CD1c-positive myeloid dendritic cell (primary cell): ENCODE results near the gene PAPPA.

ENCODE experiments used
- DNase-seq: peaks from one replicate; pipeline ENCODE4 v3.0.0-alpha.2; 2016; ENCODE audit errors: extremely low spot score

Gene PAPPA

GRCh38 chr9:116345393-116345792, 191.8 kb downstream of the PAPPA start:
- DNase-seq, result no peak

- DNase-seq, result no peak
Measured at GRCh38 chr9:116345817-116346216, 192.2 kb downstream of the PAPPA start.

- no peak for DNase-seq
Measured at GRCh38 chr9:116349684-116350083, 196.1 kb downstream of the PAPPA start.

DNA sequence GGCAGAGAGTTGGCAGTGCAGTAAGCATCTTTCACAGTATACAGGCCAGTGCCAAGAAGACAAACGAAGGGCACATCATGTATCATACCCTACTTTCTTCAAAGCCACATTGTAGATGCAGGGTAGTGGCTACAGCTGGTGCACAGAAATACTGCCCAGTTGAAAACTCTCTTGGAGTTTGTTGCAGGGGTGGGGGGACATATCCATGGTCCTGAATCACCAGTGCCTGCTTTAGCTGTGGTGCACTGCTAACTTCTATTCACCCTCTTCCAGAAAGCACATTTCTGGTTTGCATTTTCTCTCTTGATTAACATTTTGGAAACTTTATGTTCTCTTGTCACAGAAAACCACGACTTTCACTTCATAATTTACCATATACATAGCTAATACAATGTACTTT, 196.6 kb downstream of the PAPPA start:
- DNase-seq, result no peak

DNA sequence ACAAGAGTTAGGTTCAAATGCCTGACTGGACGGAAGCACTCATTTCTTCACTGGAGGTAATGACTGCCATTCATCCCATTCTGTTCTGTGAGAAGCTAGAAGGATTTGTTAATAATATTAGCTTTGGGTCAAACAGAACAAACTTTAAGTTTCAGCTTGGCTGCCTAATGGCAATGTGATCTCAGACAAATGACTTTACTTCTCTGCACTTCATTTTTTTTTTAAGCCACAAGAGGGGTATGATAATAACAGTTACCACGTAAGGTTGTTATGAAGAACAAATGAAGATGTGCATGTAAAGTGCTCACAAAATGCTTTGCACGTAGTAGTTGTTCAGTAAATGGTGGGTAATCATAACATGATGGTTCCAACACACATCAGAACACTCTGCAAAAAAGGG, 199.4 kb downstream of the PAPPA start:
- no peak for DNase-seq

- no peak for DNase-seq
Measured at GRCh38 chr9:116355153-116355921, 201.7 kb downstream of the PAPPA start.

DNA sequence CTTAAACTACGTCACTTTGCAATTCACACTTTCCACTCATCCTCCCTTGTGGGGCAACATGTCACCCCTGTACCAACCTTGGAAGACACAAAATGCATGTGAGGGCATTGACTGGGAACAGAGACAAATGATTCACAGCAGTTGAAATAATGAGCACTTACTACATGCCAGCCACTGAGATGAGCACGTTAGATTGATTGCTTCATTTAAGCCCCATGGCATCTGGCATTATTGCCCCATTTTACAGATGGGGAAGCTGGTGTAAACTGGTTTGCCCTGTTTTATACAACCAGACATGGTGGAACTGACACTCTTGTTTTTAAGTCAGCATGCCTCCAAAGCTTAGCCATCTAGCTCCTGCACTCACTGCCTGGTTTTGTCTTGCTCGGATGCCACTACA, 204.7 kb downstream of the PAPPA start:
- DNase-seq, result no peak

DNA sequence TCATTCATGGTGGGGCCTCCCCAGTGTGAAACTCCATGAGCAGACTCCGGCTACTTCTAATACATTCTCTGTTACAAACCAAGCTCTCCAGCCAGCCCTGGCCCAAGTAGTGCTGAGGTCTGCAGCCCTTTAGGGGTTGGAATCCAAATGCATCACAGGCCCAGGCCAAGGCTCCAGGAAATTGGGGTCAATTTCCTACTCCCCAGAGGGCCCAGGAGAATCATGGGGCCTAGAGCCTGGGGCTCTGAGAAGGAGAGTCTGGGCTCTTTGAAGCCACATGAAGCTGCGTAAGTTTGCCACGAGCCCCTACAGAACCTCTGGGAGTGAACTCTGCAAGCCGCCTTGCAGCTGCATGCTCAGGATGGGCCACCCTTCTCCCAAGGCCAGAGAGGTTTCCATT, 206.4 kb downstream of the PAPPA start:
- DNase-seq, result no peak

DNA sequence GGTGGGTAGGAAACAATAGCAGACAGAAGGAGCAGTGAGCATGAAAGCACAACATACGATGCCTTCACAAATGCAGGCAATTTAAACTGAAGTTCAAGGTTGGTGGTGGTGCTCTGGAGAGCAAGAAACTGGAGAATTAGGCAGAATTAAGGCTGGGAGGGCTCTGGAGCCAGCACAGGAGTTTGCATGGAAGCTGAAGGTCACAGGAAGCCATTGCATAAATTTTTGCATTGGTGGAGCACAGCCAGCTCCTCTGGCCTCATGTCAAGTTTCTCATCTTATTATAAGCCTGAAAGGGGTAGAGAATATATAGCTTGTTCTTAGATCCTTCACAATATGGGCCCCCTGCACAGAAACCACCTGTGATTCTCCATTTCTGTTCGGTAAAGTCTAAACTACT, 207.4 kb downstream of the PAPPA start:
- no peak for DNase-seq

DNA sequence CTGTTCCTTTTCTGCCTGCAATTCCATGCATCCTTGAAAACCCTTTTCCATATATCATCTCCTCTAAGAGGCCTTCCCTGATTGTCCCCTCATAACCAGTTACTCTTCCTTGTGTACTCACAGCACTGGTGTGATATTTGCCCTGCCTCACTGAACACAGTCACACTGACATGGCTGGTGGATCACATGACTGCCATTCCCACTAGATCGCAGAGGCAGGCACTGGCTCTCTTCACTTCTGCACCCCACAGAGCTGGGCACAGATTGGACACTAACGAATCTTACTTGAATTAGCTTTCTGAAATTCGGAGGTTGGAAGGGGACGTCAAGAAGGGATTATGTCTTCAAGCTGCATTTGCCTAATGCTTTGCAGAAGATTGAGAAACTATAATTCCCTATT, 208.0 kb downstream of the PAPPA start:
- DNase-seq, result no peak

GRCh38 chr9:116362493-116362892, 208.9 kb downstream of the PAPPA start:
- no peak for DNase-seq

GRCh38 chr9:116365056-116365471, 211.5 kb downstream of the PAPPA start:
- DNase-seq, result no peak

GRCh38 chr9:116366241-116366640, 212.7 kb downstream of the PAPPA start:
- DNase-seq, result no peak

GRCh38 chr9:116368680-116369079, 215.1 kb downstream of the PAPPA start:
- DNase-seq, result no peak

DNA sequence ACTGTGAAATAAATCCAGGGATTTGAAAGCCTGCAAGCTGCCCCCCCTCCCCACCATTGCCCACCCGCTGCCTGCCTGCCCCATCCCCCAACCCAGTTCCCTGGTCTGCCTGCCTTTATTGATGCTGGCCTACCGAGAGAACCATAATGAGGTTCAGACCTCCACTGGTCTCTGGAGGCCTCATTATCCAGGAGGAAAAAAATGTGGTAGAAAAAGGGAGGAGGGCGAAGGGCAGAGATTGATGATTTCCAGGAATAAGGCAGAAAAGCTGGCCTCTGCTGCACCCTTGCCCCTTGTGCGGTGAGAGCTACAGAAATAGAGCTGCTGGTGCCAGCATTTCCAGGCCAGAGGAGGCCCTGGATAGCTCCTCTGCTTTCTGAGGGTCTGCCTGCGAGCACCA, 216.1 kb downstream of the PAPPA start:
- DNase-seq, result no peak

- DNase-seq, result no peak
Measured at GRCh38 chr9:116370556-116370955, 217.0 kb downstream of the PAPPA start.

GRCh38 chr9:116372081-116372673, 218.6 kb downstream of the PAPPA start:
- no peak for DNase-seq

GRCh38 chr9:116372786-116373185, 219.2 kb downstream of the PAPPA start:
- no peak for DNase-seq

DNA sequence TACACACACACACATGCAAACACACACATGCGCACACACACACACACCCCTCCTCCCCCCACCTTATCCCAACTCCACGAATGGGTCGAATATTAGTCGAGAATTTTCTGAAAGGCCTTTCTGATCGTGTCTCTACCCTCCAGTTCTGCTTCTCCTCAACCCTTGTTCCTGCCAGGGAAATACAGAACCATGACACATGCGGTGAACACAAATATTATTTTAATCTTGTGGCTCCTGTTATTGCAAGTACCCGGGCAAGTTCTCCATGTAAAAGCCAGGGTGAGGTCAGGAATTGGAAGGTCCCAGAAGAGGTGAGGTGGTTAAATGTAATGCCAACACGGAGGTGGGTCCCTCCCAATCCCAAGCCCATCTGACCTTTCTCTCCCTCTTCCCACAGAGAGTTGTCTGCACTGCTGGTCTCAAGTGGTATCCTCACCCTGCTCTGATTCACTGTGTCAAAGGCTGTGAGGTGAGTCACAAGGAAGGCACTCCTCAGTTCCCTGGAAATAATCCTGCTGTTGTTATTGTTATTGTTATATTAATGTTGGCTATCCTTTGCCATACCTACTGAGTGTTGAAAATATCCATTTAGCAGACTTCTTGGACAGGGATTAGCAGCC, 223.7 kb downstream of the PAPPA start:
- no peak for DNase-seq

DNA sequence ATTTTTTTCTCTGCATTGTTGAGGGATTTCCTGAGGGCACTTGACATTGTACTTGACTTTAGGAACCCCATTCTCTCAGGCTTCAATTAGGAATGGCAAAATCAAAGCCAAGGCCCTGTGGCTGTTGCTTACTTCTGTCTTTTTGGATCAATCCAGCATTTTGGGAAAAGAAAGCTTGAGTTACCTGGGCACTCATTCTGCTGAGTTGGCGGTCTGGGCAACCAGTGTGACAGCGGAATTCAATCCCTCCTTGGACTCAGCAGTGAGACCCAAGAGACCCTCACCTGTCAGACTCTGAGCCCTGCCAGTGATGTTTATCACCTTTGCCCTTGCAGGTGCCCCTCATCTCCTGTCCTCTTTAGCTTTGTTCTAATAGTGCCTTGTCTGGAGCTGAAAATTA, 225.3 kb downstream of the PAPPA start:
- no peak for DNase-seq

- DNase-seq, result no peak
Measured at GRCh38 chr9:116379821-116380220, 226.2 kb downstream of the PAPPA start.

DNA sequence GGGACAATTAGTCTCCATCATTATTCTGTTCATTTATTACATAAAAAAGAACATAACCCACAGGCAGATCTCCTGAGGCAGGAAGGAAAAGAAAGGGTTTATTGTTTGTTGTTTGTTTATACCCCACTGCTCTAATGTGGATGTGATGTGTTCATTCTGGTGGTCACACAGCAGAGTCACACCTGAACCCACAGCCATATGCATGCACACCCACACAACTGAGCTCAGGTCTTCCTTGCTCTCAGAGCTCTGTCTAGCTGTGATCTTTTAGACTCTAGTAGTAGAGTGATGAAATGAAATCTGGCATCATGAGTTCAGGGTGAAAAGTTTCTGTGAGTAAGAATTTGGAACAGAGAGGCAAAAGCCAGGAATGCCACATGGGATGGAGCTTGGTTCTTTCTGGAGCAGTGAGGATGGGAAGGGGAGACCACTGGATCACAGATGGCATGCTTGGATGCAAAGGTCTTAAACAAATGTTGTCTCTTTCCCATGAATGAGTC, 227.0 kb downstream of the PAPPA start:
- no peak for DNase-seq

DNA sequence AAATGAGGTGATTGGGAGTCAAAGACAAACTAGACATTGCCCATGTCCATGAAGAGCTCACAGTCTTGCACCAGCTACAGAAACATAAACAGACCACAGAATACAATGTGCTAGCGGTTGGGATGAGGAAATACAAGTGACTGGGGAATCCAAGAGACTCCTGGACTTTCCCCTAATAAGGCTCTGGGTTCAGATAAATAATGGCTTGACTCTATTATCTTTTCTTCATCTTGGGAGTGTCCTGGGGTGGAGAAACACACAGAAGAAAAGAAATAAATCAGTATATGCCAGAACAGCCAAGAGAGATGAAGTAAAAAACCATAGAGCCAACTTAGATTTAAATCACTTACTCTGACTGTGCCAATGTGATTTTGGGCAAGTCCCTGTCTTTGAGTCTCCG, 227.8 kb downstream of the PAPPA start:
- DNase-seq, result no peak
